PC-3 (cell line): ENCODE measurements around the gene SEC14L1. TPM values are rescaled to one million over a fixed set of nuclear protein-coding genes. Genes with fewer than 3 reads are reported as not detected.
A peak's percentile ranks its signal among the peaks of the same experiment; 100 is the strongest.

Source experiments
- ATAC-seq: fragments of 200-7000 bp; cut with Tn5 transposase; 2 replicates; pipeline ENCODE4 v1.9.1; 2020; ENCODE audit warnings: mild to moderate bottlenecking, moderate library complexity
- BruUV-seq: library from RNA; stranded (reverse); fragments of 400-500 nt; replicated peaks from 2 replicates; lab custom pipeline; 2021; lab: Mats Ljungman, UMichigan
- CTCF ChIA-PET: fragments of 300-600 bp; sonication (Branson Sonifier 250); formaldehyde crosslinking; loops from one replicate; lab custom pipeline; 2022; ENCODE audit warnings: antibody characterized with exemption; lab: Charles Lee
- POLR2A ChIA-PET: fragments of 300-600 bp; sonication (Branson Sonifier 250); formaldehyde crosslinking; loops from one replicate; lab custom pipeline; 2022; ENCODE audit warnings: antibody characterized with exemption; ENCODE audit not compliant: unreplicated experiment; lab: Charles Lee
- DNase-seq: peaks from one replicate; pipeline ENCODE4 v3.0.0-alpha.2; 2015
- H2AFZ ChIP-seq: fragments of 300-600 bp; sonication (generic); 2 replicates; pipeline ENCODE4 v1.6.0; 2016; ENCODE audit warnings: antibody characterized with exemption, low read length
- H3F3A ChIP-seq: fragments of 300-600 bp; sonication (generic); one replicate; pipeline ENCODE4 v1.6.0; 2017; ENCODE audit warnings: antibody characterized with exemption, low read length, control low read depth, mild to moderate bottlenecking; ENCODE audit not compliant: unreplicated experiment
- H3K27ac ChIP-seq: fragments of 300-600 bp; sonication (generic); 2 replicates; pipeline ENCODE4 v1.5.1; 2016; ENCODE audit warnings: mild to moderate bottlenecking, low read length
- H3K27me3 ChIP-seq: fragments of 300-600 bp; sonication (generic); 2 replicates; pipeline ENCODE4 v1.6.1; 2016; ENCODE audit warnings: low read length, mixed read lengths
- H3K36me3 ChIP-seq: fragments of 300-600 bp; sonication (generic); 2 replicates; pipeline ENCODE4 v1.6.1; 2016; ENCODE audit warnings: low read depth, mixed run types, low read length, mixed read lengths
- H3K4me1 ChIP-seq: fragments of 300-600 bp; sonication (generic); 2 replicates; pipeline ENCODE4 v1.5.1; 2016; ENCODE audit warnings: low read length; ENCODE audit not compliant: insufficient read depth
- H3K4me2 ChIP-seq: fragments of 300-600 bp; sonication (generic); 2 replicates; pipeline ENCODE4 v1.6.0; 2016; ENCODE audit warnings: low read length
- H3K4me3 ChIP-seq: fragments of 300-600 bp; sonication (generic); 2 replicates; pipeline ENCODE4 v1.5.1; 2016; ENCODE audit warnings: mild to moderate bottlenecking, low read length, mixed read lengths
- H3K79me2 ChIP-seq: fragments of 300-600 bp; sonication (generic); 2 replicates; pipeline ENCODE4 v1.6.1; 2017; ENCODE audit warnings: low read length, mixed read lengths
- H3K9ac ChIP-seq: fragments of 300-600 bp; sonication (generic); 2 replicates; pipeline ENCODE4 v1.6.0; 2016; ENCODE audit warnings: mild to moderate bottlenecking, low read length
- H3K9me2 ChIP-seq: fragments of 300-600 bp; sonication (generic); replicated peaks from 2 replicates; pipeline ENCODE4 v1.6.1; 2016; ENCODE audit warnings: mixed run types, low read length, mixed read lengths
- H3K9me3 ChIP-seq: fragments of 300-600 bp; sonication (generic); 2 replicates; pipeline ENCODE4 v1.6.1; 2016; ENCODE audit warnings: low read length, mixed read lengths
- H4K20me1 ChIP-seq: fragments of 300-600 bp; sonication (generic); 2 replicates; pipeline ENCODE4 v1.6.1; 2016; ENCODE audit warnings: low read length, mixed read lengths
- EZH2 ChIP-seq: fragments of 300-600 bp; sonication (generic); IDR thresholded peaks from one replicate; pipeline ENCODE4 v1.6.1; 2017; ENCODE audit warnings: antibody characterized with exemption, mild to moderate bottlenecking, low read length; ENCODE audit not compliant: unreplicated experiment
- EZH2phosphoT487 ChIP-seq: fragments of 300-600 bp; sonication (generic); IDR thresholded peaks from 2 replicates; pipeline ENCODE4 v1.6.1; 2018; ENCODE audit warnings: mild to moderate bottlenecking, antibody characterized with exemption, low read length, borderline replicate concordance
- intact Hi-C: fragments of 100-400 bp; cut with micrococcal nuclease; formaldehyde crosslinking; loops from 2 replicates; pipeline ENCODE4 v1.9.0; 2023
- total RNA-seq: library from RNA; depleted of rRNA; stranded (reverse); fragments of >200 nt; gene quantifications from 2 replicates; pipeline ENCODE4 v1.2.3, GENCODE V29; 2014
- TF ChIP-seq, protein P1 (sequence below): fragments of 300-600 bp; sonication (generic); conservative IDR thresholded peaks from 2 replicates; pipeline ENCODE4 v1.5.1; 2017; ENCODE audit warnings: antibody characterized with exemption, low read depth, mild to moderate bottlenecking, low read length

SEC14L1 gene
- total RNA-seq, 1 experiment from 2014 or later, result 39.8 TPM

DNA sequence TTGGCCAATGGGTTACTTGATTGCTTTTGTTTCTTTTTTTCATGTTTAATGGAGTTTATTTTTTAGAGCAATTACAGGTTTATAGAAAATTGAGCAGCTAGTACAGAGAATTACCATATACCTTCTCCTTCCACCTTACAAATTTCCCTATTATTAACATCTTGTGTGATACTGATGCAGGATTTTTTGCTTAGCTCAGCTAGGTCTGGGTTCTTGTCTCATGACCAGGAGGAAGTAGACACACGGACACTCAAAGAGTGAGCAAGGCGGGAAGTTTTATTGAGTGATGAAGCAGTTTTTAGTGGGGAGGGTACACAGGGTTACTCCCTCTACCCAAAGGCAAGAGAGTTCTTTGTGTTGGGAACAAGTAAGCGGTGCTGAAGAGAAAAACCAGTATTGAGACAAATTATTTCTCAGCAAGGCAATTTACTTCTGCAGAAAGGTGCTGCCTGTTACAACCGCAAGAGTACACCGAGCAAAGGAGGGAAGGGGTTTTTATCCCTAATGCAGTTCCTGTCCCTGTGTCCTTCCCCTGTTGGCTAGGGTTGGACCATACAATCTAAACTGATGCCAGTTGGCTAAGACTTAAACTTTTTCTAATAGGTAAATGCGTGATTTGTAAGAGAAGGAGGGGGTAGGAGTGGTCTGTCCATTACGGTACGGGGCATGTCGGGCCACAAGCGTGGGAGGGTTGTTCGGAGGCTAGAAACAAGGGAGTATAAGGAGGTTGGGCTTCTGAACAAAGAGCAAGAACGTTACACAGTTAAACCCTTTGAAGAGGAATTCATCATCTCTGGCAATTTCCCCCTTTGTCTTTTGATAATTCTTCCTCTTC lies 26.9 kb downstream of the SEC14L1 start:
- H3K27ac ChIP-seq, result no peak overlapping the region
- H3K27me3 ChIP-seq, result no peaks in the 10 kb centered on the region
- H3F3A ChIP-seq, result no peaks in the 10 kb centered on the region
- POLR2A ChIA-PET, result no interaction called here
- no peak for ATAC-seq
- peaks cover 99% of the 10 kb centered on the region for H3K36me3 ChIP-seq
- BruUV-seq, result no TSS peak
- no peaks in the 10 kb centered on the region for H3K9me2 ChIP-seq
- peaks cover 46% of the 10 kb centered on the region for H3K9me3 ChIP-seq
- no peak overlapping the region for H3K4me2 ChIP-seq
- TF ChIP-seq, protein P1, sequence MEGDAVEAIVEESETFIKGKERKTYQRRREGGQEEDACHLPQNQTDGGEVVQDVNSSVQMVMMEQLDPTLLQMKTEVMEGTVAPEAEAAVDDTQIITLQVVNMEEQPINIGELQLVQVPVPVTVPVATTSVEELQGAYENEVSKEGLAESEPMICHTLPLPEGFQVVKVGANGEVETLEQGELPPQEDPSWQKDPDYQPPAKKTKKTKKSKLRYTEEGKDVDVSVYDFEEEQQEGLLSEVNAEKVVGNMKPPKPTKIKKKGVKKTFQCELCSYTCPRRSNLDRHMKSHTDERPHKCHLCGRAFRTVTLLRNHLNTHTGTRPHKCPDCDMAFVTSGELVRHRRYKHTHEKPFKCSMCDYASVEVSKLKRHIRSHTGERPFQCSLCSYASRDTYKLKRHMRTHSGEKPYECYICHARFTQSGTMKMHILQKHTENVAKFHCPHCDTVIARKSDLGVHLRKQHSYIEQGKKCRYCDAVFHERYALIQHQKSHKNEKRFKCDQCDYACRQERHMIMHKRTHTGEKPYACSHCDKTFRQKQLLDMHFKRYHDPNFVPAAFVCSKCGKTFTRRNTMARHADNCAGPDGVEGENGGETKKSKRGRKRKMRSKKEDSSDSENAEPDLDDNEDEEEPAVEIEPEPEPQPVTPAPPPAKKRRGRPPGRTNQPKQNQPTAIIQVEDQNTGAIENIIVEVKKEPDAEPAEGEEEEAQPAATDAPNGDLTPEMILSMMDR, result no peak
- no peak for TF ChIP-seq EZH2
- no peak overlapping the region for H3K9ac ChIP-seq
- no peak overlapping the region for H2AFZ ChIP-seq
- CTCF ChIA-PET, result no interaction called here
- DNase-seq, result no peak
- no peaks in the 10 kb centered on the region for H3K4me1 ChIP-seq
- no peaks in the 10 kb centered on the region for H4K20me1 ChIP-seq
- no peak overlapping the region for H3K4me3 ChIP-seq
- intact Hi-C loops, result no loop called here
- peaks cover 99% of the 10 kb centered on the region for H3K79me2 ChIP-seq

DNA sequence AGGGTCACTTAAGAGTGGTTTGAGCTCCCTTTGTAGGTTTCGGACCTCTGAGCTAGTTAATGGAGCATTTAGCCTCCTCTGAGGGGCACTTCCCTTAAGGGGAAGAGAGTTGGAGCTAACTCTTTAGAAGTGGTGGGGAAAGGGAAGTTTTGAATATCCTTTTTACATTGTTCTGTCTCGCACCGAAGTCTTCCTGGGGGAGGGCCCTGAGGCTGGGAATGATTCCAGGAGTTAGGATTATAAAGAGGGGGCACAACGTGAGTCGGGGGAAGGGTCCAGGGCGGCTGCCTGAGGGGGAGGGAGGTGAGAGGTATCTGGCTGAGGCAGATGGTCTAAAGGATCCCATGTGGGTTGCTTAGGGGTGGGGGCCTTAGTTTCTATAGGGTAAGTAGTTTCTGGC lies 32.3 kb downstream of the SEC14L1 start:
- H3K4me2 ChIP-seq, result no peak overlapping the region
- peaks cover 90% of the 10 kb centered on the region for H3K79me2 ChIP-seq
- ATAC-seq (no peak), DNase-seq (no peak)
- H3F3A ChIP-seq, result no peaks in the 10 kb centered on the region
- intact Hi-C loops, result no loop called here
- POLR2A ChIA-PET, result no interaction called here
- no peaks in the 10 kb centered on the region for H3K4me1 ChIP-seq
- H2AFZ ChIP-seq, result no peak overlapping the region
- no peaks in the 10 kb centered on the region for H3K27me3 ChIP-seq
- H3K36me3 ChIP-seq, result peaks cover 77% of the 10 kb centered on the region
- H3K27ac ChIP-seq, result no peak overlapping the region
- CTCF ChIA-PET, result no interaction called here
- TF ChIP-seq, protein P1, result no peak
- no peak for TF ChIP-seq EZH2phosphoT487
- no TSS peak for BruUV-seq
- no peak overlapping the region for H3K4me3 ChIP-seq
- H3K9me2 ChIP-seq, result no peaks in the 10 kb centered on the region
- no peak overlapping the region for H3K9ac ChIP-seq
- no peaks in the 10 kb centered on the region for H4K20me1 ChIP-seq
- H3K9me3 ChIP-seq, result peaks cover 44% of the 10 kb centered on the region

DNA sequence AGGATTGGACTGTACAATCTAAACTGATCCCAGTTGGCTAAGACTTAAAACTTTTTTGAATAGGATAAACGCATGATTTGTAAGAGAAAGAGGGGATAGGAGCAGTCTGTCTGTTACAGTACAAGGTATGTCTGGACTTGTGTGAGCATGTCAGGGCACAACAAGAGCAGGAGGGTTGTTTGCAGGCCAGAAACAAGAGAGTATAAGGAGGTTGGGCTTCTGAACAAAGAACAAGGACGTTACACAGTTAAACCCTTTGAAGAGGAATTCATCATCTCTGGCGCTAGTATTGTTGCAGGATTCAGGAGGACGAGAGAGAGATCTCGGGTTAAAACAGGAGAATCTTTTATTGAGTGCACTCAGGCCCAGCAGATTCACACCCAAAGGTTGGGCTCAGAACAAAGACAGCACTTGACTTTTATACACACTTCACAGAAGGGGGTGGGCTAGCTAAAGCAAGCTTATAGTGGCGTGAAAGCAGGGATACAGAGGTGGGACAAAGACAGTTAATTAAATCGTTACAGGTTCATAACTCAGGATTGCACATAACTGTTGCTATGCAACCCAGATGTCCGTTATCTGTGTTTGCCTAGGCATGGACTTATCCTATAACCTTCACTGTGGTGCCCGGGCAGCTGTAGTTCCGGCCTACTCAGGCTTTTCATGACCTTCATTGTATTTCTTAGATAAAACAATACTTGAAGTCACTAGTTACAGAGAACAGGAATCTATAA lies 34.3 kb downstream of the SEC14L1 start:
- no peaks in the 10 kb centered on the region for H3F3A ChIP-seq

More for the DNA sequence above, 34.3 kb downstream of the SEC14L1 start:
- peaks cover 88% of the 10 kb centered on the region for H3K79me2 ChIP-seq
- no peak overlapping the region for H2AFZ ChIP-seq
- peaks cover 59% of the 10 kb centered on the region for H3K36me3 ChIP-seq
- BruUV-seq, result no TSS peak
- no peak overlapping the region for H3K4me2 ChIP-seq
- H3K4me3 ChIP-seq, result peak overlapping the region; percentile 4; the same call in 1 of the 2 replicates
- TF ChIP-seq, protein P1, result no peak
- no peak for TF ChIP-seq EZH2phosphoT487
- no peak for TF ChIP-seq EZH2
- H4K20me1 ChIP-seq, result no peaks in the 10 kb centered on the region
- no peaks in the 10 kb centered on the region for H3K9me2 ChIP-seq
- no peak for ATAC-seq
- ChIA-PET CTCF (no interaction called here), POLR2A (no interaction called here)
- intact Hi-C loops, result no loop called here
- no peaks in the 10 kb centered on the region for H3K4me1 ChIP-seq
- no peaks in the 10 kb centered on the region for H3K27me3 ChIP-seq
- H3K27ac ChIP-seq, result no peak overlapping the region
- DNase-seq, result no peak
- no peak overlapping the region for H3K9ac ChIP-seq
- peaks cover 36% of the 10 kb centered on the region for H3K9me3 ChIP-seq
